SH-SY5Y (cell line): ENCODE data around the gene ADM2.

ENCODE experiments used
- GATA2 ChIP-seq: IDR thresholded peaks from 2 replicates; pipeline ENCODE4 v1.6.1; 2011; ENCODE audit warnings: mild to moderate bottlenecking, low read depth, low read length
- GATA3 ChIP-seq: IDR thresholded peaks from 2 replicates; pipeline ENCODE4 v1.6.1; 2011; ENCODE audit warnings: low read depth, mild to moderate bottlenecking, low read length, moderate library complexity

GRCh38 chr22:50520826-50521453 is 39.6 kb downstream of the ADM2 start:
- TF ChIP-seq GATA2: no peak
- no peak for TF ChIP-seq GATA3
